NCI-H345 (cell line): Measurements from ENCODE around the gene RNF111.

ENCODE experiments used
- DNase-seq: peaks from one replicate; lab custom pipeline; 2025; lab: John Stamatoyannopoulos, UW

Gene RNF111

GRCh38 chr15:58987491-58988005 lies at the start of gene RNF111:
RNF111 (plus strand) TSS chr15:58987663; CDS start chr15:59030823, 43,160 bp downstream.
- DNase-seq: peak; percentile 93

GRCh38 chr15:58947179-58947578 lies 40.3 kb upstream of the RNF111 start:
- DNase-seq: no peak

- peak; percentile 1 for DNase-seq
These were observed 36.0 kb upstream of the RNF111 start for GRCh38 chr15:58951388-58952007.

- no peak for DNase-seq
These were observed 34.7 kb upstream of the RNF111 start for GRCh38 chr15:58952751-58953150.

- DNase-seq: peak; percentile 47
These were observed 30.1 kb upstream of the RNF111 start for GRCh38 chr15:58957101-58957973.

DNA sequence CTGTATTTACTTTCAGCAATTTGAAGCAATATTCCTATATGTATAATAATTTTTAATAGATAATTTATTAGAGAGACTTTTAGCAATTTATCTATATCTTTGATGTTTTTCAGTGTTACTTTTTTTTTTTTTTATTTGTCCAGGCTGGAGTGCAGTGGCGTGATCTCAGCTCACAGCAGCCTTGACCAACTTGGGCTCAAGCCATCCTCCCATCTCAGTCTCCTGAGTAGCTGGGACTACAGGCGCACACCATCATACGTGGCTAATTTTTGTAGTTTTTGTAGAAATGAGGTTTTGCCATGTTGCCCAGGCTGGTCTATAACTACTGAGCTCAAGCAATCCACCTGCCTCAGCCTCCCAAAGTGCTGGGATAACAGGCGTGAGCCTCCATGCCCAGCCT lies 28.7 kb upstream of the RNF111 start:
- DNase-seq: no peak

DNA sequence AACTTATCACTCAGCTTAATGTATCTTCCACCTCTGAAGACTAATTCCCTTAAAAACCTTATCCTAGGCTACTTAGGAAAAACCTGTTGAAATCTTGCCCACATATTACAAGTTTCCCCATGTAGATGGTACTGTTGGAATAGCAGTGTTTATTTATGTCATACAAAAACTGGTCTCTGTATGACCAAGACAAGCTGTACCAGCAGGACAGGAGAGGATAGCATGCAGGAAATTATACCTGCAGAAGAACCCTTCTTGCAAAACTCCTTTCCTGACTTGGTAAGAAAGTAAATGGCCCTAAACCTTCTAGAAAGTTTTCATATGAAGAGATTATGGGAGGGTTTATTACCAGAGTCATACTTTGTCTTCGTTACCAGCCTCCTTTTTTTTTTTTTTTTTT lies 25.3 kb upstream of the RNF111 start:
- no peak for DNase-seq

GRCh38 chr15:58962662-58963565 lies 24.5 kb upstream of the RNF111 start:
- no peak for DNase-seq

GRCh38 chr15:58966698-58967097 lies 20.8 kb upstream of the RNF111 start:
- no peak for DNase-seq

- DNase-seq: no peak
These were observed 20.0 kb upstream of the RNF111 start for GRCh38 chr15:58967479-58967878.

GRCh38 chr15:58977887-58978286 lies 9.6 kb upstream of the RNF111 start:
- DNase-seq: no peak

DNA sequence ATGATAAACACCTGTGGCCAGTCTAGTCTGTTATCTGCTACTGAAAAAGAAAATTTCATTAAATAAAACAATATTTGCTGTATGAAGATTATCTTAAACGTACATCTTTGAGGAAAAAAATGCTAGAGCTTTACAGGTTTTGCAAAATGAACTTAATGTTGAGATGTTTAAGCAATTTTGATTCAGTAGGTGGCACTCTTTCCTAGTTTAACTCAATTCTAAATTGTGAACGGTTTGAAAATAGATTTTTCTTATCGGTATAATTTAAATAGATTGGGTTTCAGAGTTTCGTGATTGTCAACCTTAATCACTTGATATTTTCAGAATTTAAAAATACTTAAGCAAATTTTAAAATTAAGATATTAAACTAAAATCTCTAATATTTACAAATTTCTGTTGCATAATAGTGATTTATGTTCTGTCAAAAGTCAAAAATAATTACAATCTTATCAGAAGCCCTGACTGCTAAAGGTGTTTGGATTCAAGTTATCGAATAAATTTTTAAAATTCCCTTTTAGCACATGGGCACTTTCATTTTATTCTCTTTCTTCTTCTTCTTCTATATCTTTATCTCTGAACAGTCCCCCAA lies 7.0 kb upstream of the RNF111 start:
- peak; percentile 12 for DNase-seq

DNA sequence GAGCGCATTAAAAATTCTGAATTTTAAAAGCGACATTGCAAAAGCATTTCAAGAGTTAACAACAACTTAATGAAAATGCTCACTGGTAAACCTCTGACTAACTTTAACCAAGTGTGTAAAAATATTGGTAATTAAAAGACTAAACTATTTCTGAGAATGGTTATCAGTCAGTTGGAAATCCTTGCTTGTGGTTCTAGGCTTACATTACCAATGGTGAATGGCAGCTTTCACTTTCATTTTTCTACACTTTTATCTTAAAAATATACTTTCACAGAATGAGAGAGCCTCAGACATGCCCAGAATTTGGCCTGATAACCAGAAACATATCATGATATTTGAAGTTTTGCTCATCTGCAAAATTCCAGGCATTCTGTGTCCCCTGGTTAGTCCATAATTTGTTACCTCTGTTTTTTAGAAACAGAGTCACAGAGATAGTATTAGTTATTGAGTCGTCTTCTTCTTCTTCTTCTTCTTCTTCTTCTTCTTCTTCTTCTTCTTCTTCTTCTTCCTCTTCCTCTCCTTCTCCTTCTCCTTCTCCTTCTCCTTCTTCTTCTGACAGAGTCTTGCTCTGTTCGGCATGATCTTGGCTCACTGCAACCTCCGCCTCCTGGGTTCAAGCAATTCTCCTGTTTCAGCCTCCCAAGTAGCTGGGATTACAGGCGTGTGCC lies 5.5 kb upstream of the RNF111 start:
- no peak for DNase-seq

GRCh38 chr15:58983261-58983660 lies 4.2 kb upstream of the RNF111 start:
- DNase-seq: no peak

DNA sequence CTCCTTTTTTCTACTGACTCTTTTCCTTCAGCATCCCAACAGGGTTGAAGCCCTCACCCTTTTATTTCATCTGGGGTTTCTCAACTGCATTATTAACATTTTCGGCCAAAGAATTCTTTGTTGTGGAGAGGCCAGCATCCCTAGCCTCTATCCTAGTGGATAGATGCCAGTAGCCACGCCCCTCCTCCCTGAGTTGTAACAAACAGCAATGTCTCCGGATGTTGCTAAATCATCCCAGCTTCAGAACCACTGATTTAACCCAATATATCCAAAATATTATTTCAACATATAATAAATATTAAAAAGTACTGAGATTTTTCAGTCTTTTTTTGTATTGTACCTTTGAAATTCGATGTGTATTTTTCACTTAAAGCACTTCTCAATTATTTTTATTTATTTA lies 2.0 kb upstream of the RNF111 start:
- no peak for DNase-seq

- no peak for DNase-seq
These were observed 427 bp upstream of the RNF111 start for GRCh38 chr15:58987036-58987435.

- peak; percentile 33 for DNase-seq
These were observed 733 bp downstream of the RNF111 start for GRCh38 chr15:58988006-58988785.

GRCh38 chr15:58992181-58992580 lies 4.7 kb downstream of the RNF111 start:
- no peak for DNase-seq

GRCh38 chr15:58994906-58995453 lies 7.5 kb downstream of the RNF111 start:
- DNase-seq: no peak

DNA sequence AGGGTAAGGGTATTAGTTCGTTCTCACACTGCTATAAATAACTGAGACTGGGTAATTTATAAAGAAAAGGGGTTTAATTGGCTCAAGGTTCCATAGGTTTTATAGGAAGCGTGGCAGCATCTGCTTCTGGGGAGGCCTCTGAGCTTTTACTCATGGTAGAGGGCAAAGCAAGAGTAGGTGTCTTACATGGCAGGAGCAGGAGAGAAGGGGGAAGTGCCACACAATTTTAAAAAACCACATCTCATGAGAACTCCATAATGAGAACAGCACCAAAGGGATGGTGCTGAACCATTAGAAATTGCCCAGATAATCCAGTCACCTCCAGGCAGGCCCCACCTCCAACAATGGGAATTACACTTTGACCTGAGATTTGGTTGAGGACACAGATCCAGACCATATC lies 12.2 kb downstream of the RNF111 start:
- DNase-seq: no peak
